ENCODE results near the gene RBM4. TPM values are rescaled to one million over a fixed set of nuclear protein-coding genes. Genes with fewer than 3 reads are reported as not detected.

The RBM4 gene
- total RNA-seq, 1 experiment from 2014 or later: 164 TPM

DNA sequence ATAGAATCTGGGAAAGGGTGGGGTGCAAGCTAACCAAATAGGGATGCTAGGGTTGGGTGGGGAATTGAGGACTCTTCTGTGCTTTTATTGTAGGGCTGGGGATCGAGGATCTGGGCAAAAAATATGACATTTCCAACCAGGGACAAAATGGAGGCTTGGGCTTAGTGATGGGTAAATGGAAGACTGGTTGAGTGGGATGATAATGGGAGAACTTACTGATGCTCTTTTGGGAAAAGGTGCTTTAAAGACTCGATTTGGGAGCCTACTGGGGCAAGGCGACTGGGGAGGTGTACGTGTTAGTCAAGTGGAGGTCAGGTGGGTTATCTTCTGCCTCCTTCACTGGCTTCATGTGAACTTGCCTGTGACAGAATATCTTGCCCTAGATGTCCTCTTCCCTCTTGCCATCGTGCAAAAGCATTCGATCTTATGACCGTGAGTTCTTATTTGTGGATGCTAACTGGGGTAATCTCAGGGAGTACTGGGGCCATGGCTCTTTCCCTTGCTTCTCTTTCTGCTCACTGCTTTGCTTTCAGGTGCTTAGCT is 10.4 kb upstream of the RBM4 start:
- Histone ChIP-seq H3K79me2 (ENCODE audit: low read length) (peaks cover 100% of the 10 kb centered on the region), H3K27me3 (ENCODE audit: low read length) (no peaks in the 10 kb centered on the region), H3K9me2 (replicated peaks; ENCODE audit: low read length) (no peaks in the 10 kb centered on the region), H4K20me1 (ENCODE audit: low read length) (peaks cover 87% of the 10 kb centered on the region), H3K9me3 (ENCODE audit: low read length) (no peaks in the 10 kb centered on the region), H3K4me3 (ENCODE audit: low read length) (no peak overlapping the region), H2AFZ (ENCODE audit: low read length) (no peak overlapping the region), H3F3A (ENCODE audit: low read length, unreplicated experiment) (peaks cover 9% of the 10 kb centered on the region), H3K9ac (ENCODE audit: low read length) (no peak overlapping the region), H3K4me2 (ENCODE audit: low read length) (no peak overlapping the region), H3K36me3 (ENCODE audit: low read depth, low read length) (peaks cover 86% of the 10 kb centered on the region), H3K4me1 (ENCODE audit: insufficient read depth, low read length) (no peaks in the 10 kb centered on the region), H3K27ac (ENCODE audit: low read length) (no peak overlapping the region)
- intact Hi-C loops (cut with micrococcal nuclease): no loop called here
- ATAC-seq (no peak), DNase-seq (no peak)
- BruUV-seq (replicated peaks): no TSS peak
- ChIA-PET POLR2A (ENCODE audit: unreplicated experiment) (no interaction called here), CTCF (no interaction called here)
- TF ChIP-seq EZH2 (IDR thresholded peaks at IDR 0.05; ENCODE audit: low read length, unreplicated experiment) (no peak), EZH2phosphoT487 (IDR thresholded peaks at IDR 0.05; ENCODE audit: borderline replicate concordance, low read length) (no peak)
- TF ChIP-seq, protein P1, sequence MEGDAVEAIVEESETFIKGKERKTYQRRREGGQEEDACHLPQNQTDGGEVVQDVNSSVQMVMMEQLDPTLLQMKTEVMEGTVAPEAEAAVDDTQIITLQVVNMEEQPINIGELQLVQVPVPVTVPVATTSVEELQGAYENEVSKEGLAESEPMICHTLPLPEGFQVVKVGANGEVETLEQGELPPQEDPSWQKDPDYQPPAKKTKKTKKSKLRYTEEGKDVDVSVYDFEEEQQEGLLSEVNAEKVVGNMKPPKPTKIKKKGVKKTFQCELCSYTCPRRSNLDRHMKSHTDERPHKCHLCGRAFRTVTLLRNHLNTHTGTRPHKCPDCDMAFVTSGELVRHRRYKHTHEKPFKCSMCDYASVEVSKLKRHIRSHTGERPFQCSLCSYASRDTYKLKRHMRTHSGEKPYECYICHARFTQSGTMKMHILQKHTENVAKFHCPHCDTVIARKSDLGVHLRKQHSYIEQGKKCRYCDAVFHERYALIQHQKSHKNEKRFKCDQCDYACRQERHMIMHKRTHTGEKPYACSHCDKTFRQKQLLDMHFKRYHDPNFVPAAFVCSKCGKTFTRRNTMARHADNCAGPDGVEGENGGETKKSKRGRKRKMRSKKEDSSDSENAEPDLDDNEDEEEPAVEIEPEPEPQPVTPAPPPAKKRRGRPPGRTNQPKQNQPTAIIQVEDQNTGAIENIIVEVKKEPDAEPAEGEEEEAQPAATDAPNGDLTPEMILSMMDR (conservative IDR thresholded peaks at IDR 0.05; ENCODE audit: low read depth, low read length): no peak

DNA sequence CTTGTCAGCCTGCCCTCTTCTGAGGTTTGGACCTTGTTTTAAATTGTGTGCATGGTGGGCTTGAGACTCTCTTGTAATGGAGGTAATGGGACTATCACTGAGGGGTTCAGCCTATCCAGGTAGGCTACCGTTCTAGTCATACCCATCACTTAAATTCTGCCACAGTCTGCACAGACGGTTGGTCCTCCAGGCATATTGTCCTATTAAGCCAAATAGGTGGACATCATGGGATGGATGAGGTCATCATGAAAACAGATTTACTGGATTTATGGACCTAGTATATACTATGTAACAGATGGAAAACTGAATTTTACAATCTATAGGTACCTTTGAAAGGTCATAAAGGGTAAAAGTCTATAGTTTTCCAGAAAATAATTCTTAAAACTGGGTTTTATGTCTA is 9.1 kb upstream of the RBM4 start:
- BruUV-seq (replicated peaks): no TSS peak
- no peak for ATAC-seq
- H3K36me3 ChIP-seq (ENCODE audit: low read depth, low read length): peaks cover 78% of the 10 kb centered on the region
- intact Hi-C loops (cut with micrococcal nuclease): no loop called here
- no peaks in the 10 kb centered on the region for H3K27me3 ChIP-seq (ENCODE audit: low read length)
- no peaks in the 10 kb centered on the region for H3K9me2 ChIP-seq (replicated peaks; ENCODE audit: low read length)
- no peak for DNase-seq
- H3K9me3 ChIP-seq (ENCODE audit: low read length): no peaks in the 10 kb centered on the region
- no peak overlapping the region for H3K27ac ChIP-seq (ENCODE audit: low read length)
- H3K9ac ChIP-seq (ENCODE audit: low read length): no peak overlapping the region
- no peak for TF ChIP-seq EZH2 (IDR thresholded peaks at IDR 0.05; ENCODE audit: low read length, unreplicated experiment)
- TF ChIP-seq, protein P1 (conservative IDR thresholded peaks at IDR 0.05; ENCODE audit: low read depth, low read length): no peak
- no peaks in the 10 kb centered on the region for H3K4me1 ChIP-seq (ENCODE audit: insufficient read depth, low read length)
- H3F3A ChIP-seq (ENCODE audit: low read length, unreplicated experiment): peaks cover 9% of the 10 kb centered on the region
- H3K4me2 ChIP-seq (ENCODE audit: low read length): no peak overlapping the region
- H2AFZ ChIP-seq (ENCODE audit: low read length): no peak overlapping the region
- CTCF ChIA-PET: no interaction called here
- POLR2A ChIA-PET (ENCODE audit: unreplicated experiment): interaction anchor here (0.6 to 0.7 kb wide), 2 partner anchors 20 to 234 kb away, joined by 4 to 5 read pairs; no protein-coding TSS in a partner anchor
- peaks cover 100% of the 10 kb centered on the region for H3K79me2 ChIP-seq (ENCODE audit: low read length)
- peaks cover 78% of the 10 kb centered on the region for H4K20me1 ChIP-seq (ENCODE audit: low read length)
- no peak overlapping the region for H3K4me3 ChIP-seq (ENCODE audit: low read length)

DNA sequence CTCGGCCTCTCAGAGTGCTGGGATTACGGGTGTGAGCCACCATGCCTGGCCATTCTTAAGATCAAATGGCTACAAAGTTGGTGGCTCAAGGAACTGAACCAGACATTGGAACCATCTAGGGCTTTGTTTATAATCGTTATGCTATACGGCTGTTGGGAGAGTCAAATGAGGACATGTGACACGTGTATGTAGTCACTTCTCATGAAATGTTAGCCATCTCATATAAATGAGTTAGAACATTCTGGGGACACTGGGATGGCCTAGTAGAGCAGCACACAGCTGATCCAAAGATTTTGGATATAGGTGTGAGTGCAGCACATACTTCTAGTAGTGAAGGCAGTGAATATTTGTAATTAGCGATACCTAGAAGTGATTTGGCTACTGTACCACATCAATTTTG is 6.6 kb upstream of the RBM4 start:
- H3K27me3 ChIP-seq (ENCODE audit: low read length): no peaks in the 10 kb centered on the region
- H3K4me1 ChIP-seq (ENCODE audit: insufficient read depth, low read length): no peaks in the 10 kb centered on the region
- peaks cover 55% of the 10 kb centered on the region for H4K20me1 ChIP-seq (ENCODE audit: low read length)
- H3K27ac ChIP-seq (ENCODE audit: low read length): no peak overlapping the region
- no peaks in the 10 kb centered on the region for H3K9me3 ChIP-seq (ENCODE audit: low read length)
- H3K4me3 ChIP-seq (ENCODE audit: low read length): no peak overlapping the region
- H2AFZ ChIP-seq (ENCODE audit: low read length): no peak overlapping the region
- intact Hi-C loops (cut with micrococcal nuclease): no loop called here
- peaks cover 8% of the 10 kb centered on the region for H3F3A ChIP-seq (ENCODE audit: low read length, unreplicated experiment)
- BruUV-seq (replicated peaks): no TSS peak
- H3K9ac ChIP-seq (ENCODE audit: low read length): no peak overlapping the region
- ChIA-PET CTCF (no interaction called here), POLR2A (ENCODE audit: unreplicated experiment) (no interaction called here)
- H3K36me3 ChIP-seq (ENCODE audit: low read depth, low read length): peaks cover 56% of the 10 kb centered on the region
- H3K79me2 ChIP-seq (ENCODE audit: low read length): peaks cover 100% of the 10 kb centered on the region
- no peak for TF ChIP-seq EZH2 (IDR thresholded peaks at IDR 0.05; ENCODE audit: low read length, unreplicated experiment)
- TF ChIP-seq, protein P1 (conservative IDR thresholded peaks at IDR 0.05; ENCODE audit: low read depth, low read length): no peak
- TF ChIP-seq EZH2phosphoT487 (IDR thresholded peaks at IDR 0.05; ENCODE audit: borderline replicate concordance, low read length): no peak
- no peak for DNase-seq
- no peaks in the 10 kb centered on the region for H3K9me2 ChIP-seq (replicated peaks; ENCODE audit: low read length)
- no peak overlapping the region for H3K4me2 ChIP-seq (ENCODE audit: low read length)
- ATAC-seq: no peak
